Pancreas (tissue), 10 donors: ENCODE measurements around the gene KLC1. TPM values are rescaled to one million over a fixed set of nuclear protein-coding genes. Genes with fewer than 3 reads are reported as not detected.

Experiments
- ATAC-seq, 4 donors: fragments of 200-7000 bp; cut with Tn5 transposase; one replicate each; pipeline versions ENCODE4 v1.8.0 to v1.9.1; 2020; ENCODE audit warnings: mild to moderate bottlenecking in 4 of 4, moderate library complexity in 4 of 4
- DNase-seq, 6 donors: peaks; one replicate each; pipeline ENCODE4 v3.0.0-alpha.2; 2020
- FAIRE-seq: peaks from 2 replicates; lab custom pipeline; 2012; peaks lifted over from hg19 to GRCh38; lab: Jason Lieb, UNC
- H3K27ac ChIP-seq, 4 donors: fragments of 200-600 bp; sonication (generic); 1 replicate in 3 of 4; 2 replicates in 1 of 4; pipeline versions ENCODE4 v1.5.0 to v1.8.0; 2020
- H3K27me3 ChIP-seq, 4 donors: fragments of 200-600 bp; one replicate each; pipeline ENCODE4 v1.8.0; 2021
- H3K36me3 ChIP-seq, 3 donors: fragments of 200-600 bp; sonication (generic) in 1 of 3; one replicate each; pipeline versions ENCODE4 v1.5.0 to v1.8.0; 2020 to 2021
- H3K4me1 ChIP-seq, 3 donors: fragments of 200-600 bp; one replicate each; pipeline ENCODE4 v1.8.0; 2021
- H3K4me3 ChIP-seq, 4 donors: fragments of 200-600 bp; sonication (generic) in 2 of 4; one replicate each; pipeline versions ENCODE4 v1.5.0 to v1.8.0; 2020 to 2021
- H3K9me3 ChIP-seq, 4 donors: fragments of 200-600 bp; one replicate each; pipeline ENCODE4 v1.8.0; 2021
- CTCF ChIP-seq, 4 donors: fragments of 200-600 bp; sonication (generic) in 3 of 4; IDR thresholded peaks; one replicate each; pipeline versions ENCODE4 v1.5.0 to v1.8.0; 2021; ENCODE audit warnings: antibody characterized with exemption in 4 of 4
- WGBS, 2 donors: extraction: QIAGEN DNeasy Blood & Tissue Kit; methylation state at CpG; one replicate each; pipeline ENCODE4 v1.1.7; 2013; 5-methylcytosine and 5-hydroxymethylcytosine counted together
- intact Hi-C, 3 donors: fragments of 100-400 bp; cut with DNase I; formaldehyde crosslinking; loops; one replicate each; pipeline versions ENCODE4 v1.11.1 to v1.14.2; 2022
- polyA plus RNA-seq, 2 donors: library from polyadenylated mRNA; stranded (reverse); fragments of 200-250 nt; gene quantifications; one replicate each; pipeline ENCODE4 v1.2.3, GENCODE V29; 2013
- total RNA-seq, 6 donors: library from RNA; stranded (reverse); fragmentation: NEBNext Ultra II Directional in 4 of 6; extraction: Animal tissue kit (Norgen Biotek cat#: 25700) in 4 of 6; gene quantifications; one replicate each; pipeline versions ENCODE4 v1.2.1 to v1.2.4, GENCODE V29; 2021 to 2023
- donor health status: healthy with polysubstance abuse.
- donor health status: DM: no; HTN: no; CAD: no; lungs with moderate emphysema.
- donor health status: DM: no; HTN: no; CAD: no.
- donor health status: control.
- donor health status: control.
- donor health status: Bipolar disorder and iron deficiency.
- donor health status: DM: yes; HTN: yes; CAD: no.
- donor health status: DM: no; HTN: no; CAD: no.
- donor health status: DM: no; HTN: no; CAD: no.
- donor health status: DM: yes; HTN: yes; CAD: no.

The KLC1 gene
- total and polyA plus RNA-seq, 8 donors = 36.1 to 91.0 (median 51.6) TPM

GRCh38 chr14:103685276-103686211 is 56.5 kb downstream of the KLC1 start:
- Histone ChIP-seq H3K9me3 (no peaks in the 10 kb centered on the region), H3K4me1 (peaks cover 0 to 6% (median 0%) of the 10 kb centered on the region in 3 donors), H3K4me3 (no peak overlapping the region), H3K27ac (no peak overlapping the region), H3K36me3 (peaks cover 0 to 55% (median 23%) of the 10 kb centered on the region in 3 donors), H3K27me3 (no peaks in the 10 kb centered on the region)
- intact Hi-C loops = no loop called here
- peak in 1 of 6 donors; percentile 35 for DNase-seq
- no peak for FAIRE-seq
- 90 to 92% methylated on average over 23 of the region's 23 CpGs for WGBS, 2 donors
- TF ChIP-seq CTCF (IDR thresholded peaks at IDR 0.05) = no peak
- ATAC-seq = no peak

GRCh38 chr14:103686831-103687485 is 57.9 kb downstream of the KLC1 start:
- DNase-seq = no peak
- FAIRE-seq = no peak
- H3K9me3 ChIP-seq = no peaks in the 10 kb centered on the region
- H3K4me3 ChIP-seq = no peak overlapping the region
- 83 to 90% methylated on average over 19 of the region's 19 CpGs for WGBS, 2 donors
- ATAC-seq = no peak
- TF ChIP-seq CTCF (IDR thresholded peaks at IDR 0.05) = no peak
- H3K27me3 ChIP-seq = no peaks in the 10 kb centered on the region
- peaks cover 0 to 41% (median 13%) of the 10 kb centered on the region in 3 donors for H3K36me3 ChIP-seq
- intact Hi-C loops = no loop called here
- H3K27ac ChIP-seq = no peak overlapping the region
- peaks cover 0 to 6% (median 0%) of the 10 kb centered on the region in 3 donors for H3K4me1 ChIP-seq

GRCh38 chr14:103687712-103688111 is 58.7 kb downstream of the KLC1 start:
- FAIRE-seq (no peak), ATAC-seq (no peak), DNase-seq (no peak)
- Histone ChIP-seq H3K9me3 (no peaks in the 10 kb centered on the region), H3K4me3 (no peak overlapping the region), H3K4me1 (peaks cover 0 to 6% (median 0%) of the 10 kb centered on the region in 3 donors), H3K36me3 (peaks cover 0 to 41% (median 13%) of the 10 kb centered on the region in 3 donors), H3K27me3 (no peaks in the 10 kb centered on the region), H3K27ac (no peak overlapping the region)
- 89 to 91% methylated on average over 4 of the region's 4 CpGs for WGBS, 2 donors
- intact Hi-C loops = no loop called here
- no peak for TF ChIP-seq CTCF (IDR thresholded peaks at IDR 0.05)

GRCh38 chr14:103688441-103688840 is 59.4 kb downstream of the KLC1 start:
- intact Hi-C loops = no loop called here
- H3K27me3 ChIP-seq = no peaks in the 10 kb centered on the region

More at GRCh38 chr14:103688441-103688840, 59.4 kb downstream of the KLC1 start:
- no peak for TF ChIP-seq CTCF (IDR thresholded peaks at IDR 0.05)
- WGBS, 2 donors = 92 to 93% methylated on average over 5 of the region's 5 CpGs
- no peak for DNase-seq
- H3K4me1 ChIP-seq = peaks cover 0 to 6% (median 0%) of the 10 kb centered on the region in 3 donors
- no peaks in the 10 kb centered on the region for H3K9me3 ChIP-seq
- H3K4me3 ChIP-seq = no peak overlapping the region
- ATAC-seq = no peak
- no peak for FAIRE-seq
- no peak overlapping the region for H3K27ac ChIP-seq
- peaks cover 0 to 35% (median 9%) of the 10 kb centered on the region in 3 donors for H3K36me3 ChIP-seq
